GM19395 (cell line): ENCODE measurements around the gene REV3L.
A peak's percentile ranks its signal among the peaks of the same experiment; 100 is the strongest.

ENCODE experiments used
- ATAC-seq: cut with Tn5 transposase; IDR thresholded peaks from one replicate; pipeline ENCODE4 v1.9.1; 2021; ENCODE audit warnings: mild to moderate bottlenecking, moderate library complexity; ENCODE audit not compliant: unreplicated experiment

REV3L gene

GRCh38 chr6:111427341-111428116, 55.5 kb downstream of the REV3L start:
- ATAC-seq, result peak; percentile 85

DNA sequence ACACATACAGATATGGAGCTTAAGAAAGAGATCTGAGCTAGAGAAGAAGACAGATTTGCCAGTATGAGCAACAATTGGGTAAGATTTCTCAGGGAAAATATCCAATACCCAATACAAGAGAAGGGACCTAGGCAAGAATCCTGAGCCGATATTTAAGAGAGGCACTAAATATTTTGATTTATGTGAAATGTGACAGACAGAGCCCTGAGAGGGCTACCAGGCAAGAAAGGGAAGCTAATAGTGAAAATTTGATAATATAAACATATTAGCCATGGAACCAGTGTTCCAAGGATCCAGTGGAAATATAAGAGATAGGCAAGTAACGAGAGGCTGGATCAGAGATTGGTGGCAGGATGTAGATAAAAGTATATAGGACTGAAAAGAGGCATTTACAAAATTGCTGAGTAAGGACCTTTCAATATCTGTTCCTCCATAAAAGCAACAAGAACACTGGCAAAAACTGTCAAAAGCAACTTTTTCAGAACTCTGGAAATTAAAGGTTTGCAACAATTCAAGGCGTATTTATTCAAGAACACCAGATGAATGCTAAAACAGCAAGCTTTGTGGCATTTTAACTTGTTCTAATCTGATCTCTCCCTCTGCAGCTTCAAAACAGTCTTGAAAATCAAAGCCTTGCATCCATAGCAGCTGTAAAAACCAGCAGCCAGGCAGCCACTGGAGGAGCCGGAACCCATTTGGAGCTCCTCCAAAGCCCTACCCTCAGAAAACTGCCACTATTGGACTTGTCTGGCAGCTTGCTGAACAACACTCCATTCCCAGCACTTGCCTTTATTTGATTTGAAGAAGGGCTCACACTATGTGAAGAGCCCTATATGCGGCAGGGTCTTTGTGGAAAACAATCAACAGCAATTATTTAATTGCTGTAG, 58.8 kb downstream of the REV3L start:
- ATAC-seq, result no peak

- no peak for ATAC-seq
Observed at GRCh38 chr6:111423055-111423633, 59.9 kb downstream of the REV3L start.

GRCh38 chr6:111418971-111419693, 63.9 kb downstream of the REV3L start:
- ATAC-seq, result no peak

- no peak for ATAC-seq
Observed at GRCh38 chr6:111417946-111418345, 65.1 kb downstream of the REV3L start.

DNA sequence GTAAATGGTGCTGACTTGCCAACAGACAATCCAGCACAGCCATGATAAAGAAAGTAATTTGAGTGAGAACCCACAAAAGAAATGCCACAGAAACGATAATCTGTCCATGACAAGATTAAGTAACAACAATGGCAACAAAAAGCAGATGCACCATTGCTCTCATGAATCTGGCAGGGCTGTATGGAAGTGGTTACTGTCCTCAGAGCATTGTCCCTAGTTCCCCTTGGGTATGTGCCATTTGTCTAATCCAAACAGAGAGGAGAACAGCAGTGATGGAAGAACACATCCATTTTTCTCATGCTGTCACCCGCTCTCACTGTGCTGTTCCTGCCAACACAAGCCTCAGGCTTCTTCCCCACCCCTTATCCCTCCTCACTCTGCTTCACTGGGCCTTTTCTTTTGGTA, 65.8 kb downstream of the REV3L start:
- ATAC-seq, result no peak

- ATAC-seq, result no peak
Observed at GRCh38 chr6:111416529-111416928, 66.5 kb downstream of the REV3L start.

GRCh38 chr6:111414373-111414772, 68.6 kb downstream of the REV3L start:
- no peak for ATAC-seq

DNA sequence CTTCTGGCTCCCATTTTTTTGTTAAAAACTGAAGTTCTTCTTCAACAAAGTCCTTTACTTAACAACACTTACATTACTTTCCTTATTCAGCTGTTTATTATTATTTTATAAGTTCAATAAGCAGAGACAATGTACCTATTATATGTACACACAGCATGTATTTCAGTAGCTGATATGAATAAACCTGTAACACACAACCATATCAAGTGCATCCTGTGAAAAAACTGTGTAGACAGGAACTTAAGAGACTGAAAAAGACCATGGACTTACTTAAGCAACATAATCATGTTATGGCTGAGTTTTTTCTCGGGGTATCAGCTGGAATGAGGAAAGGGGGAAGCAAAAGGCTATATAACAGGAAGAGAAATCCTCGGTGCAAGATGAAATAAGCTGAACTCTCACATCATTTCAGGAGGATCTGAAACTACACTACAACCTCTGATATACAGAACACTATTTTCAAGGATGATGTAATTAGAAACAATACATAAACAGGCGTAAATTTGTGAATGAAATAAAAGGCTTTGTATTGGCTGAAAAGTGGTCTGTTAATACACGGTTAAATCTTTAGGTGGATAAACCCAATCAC, 70.9 kb downstream of the REV3L start:
- ATAC-seq, result peak; percentile 71

DNA sequence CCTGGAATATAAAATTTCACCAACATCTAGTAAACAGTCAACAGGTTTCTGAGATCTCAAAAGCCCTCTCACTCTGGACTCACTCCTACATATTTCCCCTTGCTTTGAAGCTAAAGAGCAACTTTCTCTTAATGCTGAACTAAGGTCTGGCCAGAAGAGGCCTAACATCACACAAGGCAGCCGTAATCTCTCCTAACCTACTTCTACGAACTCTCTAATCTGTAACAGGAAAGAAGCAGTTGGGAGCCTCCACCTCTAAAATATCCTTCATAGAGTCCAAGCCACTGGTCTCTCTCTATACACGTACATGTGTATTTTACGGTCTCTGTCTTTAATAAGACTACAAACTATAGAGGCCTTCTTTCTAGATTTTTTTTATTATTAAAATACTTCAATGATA, 72.0 kb downstream of the REV3L start:
- no peak for ATAC-seq

GRCh38 chr6:111410371-111410770, 72.6 kb downstream of the REV3L start:
- no peak for ATAC-seq

- no peak for ATAC-seq
Observed at GRCh38 chr6:111409430-111409829, 73.6 kb downstream of the REV3L start.

- ATAC-seq, result no peak
Observed at GRCh38 chr6:111407686-111408085, 75.3 kb downstream of the REV3L start.

GRCh38 chr6:111406200-111406721, 76.8 kb downstream of the REV3L start:
- peak; percentile 100 for ATAC-seq

GRCh38 chr6:111403388-111403787, 79.6 kb downstream of the REV3L start:
- ATAC-seq, result no peak

- ATAC-seq, result no peak
Observed at GRCh38 chr6:111399626-111400025, 83.4 kb downstream of the REV3L start.

DNA sequence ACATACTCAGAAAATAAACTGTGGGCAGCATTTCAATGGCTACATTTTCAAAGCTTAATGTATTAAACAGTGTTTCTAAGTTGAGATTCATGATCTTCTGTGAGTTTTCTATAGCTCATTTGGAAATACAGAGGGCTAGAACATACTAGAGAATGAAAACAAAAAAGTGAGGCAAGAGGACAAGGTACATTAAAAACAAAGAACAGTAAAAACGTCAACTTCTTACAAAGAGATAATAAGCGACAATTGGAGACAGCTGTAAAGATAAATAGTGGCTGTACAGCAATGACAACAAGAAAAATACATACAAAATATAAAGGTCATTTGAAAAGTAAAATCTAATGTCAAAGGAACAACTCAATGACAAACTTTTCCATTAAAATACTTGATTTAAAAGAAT, 94.3 kb downstream of the REV3L start:
- ATAC-seq, result no peak

GRCh38 chr6:111382476-111383294, 100.3 kb downstream of the REV3L start:
- ATAC-seq, result no peak

- no peak for ATAC-seq
Observed at GRCh38 chr6:111381728-111382127, 101.3 kb downstream of the REV3L start.

- no peak for ATAC-seq
Observed at GRCh38 chr6:111381123-111381522, 101.9 kb downstream of the REV3L start.
